Amygdala (tissue), 56 donors: ENCODE results near the gene OTOG.

Experiments used
- DNase-seq, 56 donors: peaks; one replicate each; lab custom pipeline; 2025; lab: John Stamatoyannopoulos, UW

OTOG gene, protein sequence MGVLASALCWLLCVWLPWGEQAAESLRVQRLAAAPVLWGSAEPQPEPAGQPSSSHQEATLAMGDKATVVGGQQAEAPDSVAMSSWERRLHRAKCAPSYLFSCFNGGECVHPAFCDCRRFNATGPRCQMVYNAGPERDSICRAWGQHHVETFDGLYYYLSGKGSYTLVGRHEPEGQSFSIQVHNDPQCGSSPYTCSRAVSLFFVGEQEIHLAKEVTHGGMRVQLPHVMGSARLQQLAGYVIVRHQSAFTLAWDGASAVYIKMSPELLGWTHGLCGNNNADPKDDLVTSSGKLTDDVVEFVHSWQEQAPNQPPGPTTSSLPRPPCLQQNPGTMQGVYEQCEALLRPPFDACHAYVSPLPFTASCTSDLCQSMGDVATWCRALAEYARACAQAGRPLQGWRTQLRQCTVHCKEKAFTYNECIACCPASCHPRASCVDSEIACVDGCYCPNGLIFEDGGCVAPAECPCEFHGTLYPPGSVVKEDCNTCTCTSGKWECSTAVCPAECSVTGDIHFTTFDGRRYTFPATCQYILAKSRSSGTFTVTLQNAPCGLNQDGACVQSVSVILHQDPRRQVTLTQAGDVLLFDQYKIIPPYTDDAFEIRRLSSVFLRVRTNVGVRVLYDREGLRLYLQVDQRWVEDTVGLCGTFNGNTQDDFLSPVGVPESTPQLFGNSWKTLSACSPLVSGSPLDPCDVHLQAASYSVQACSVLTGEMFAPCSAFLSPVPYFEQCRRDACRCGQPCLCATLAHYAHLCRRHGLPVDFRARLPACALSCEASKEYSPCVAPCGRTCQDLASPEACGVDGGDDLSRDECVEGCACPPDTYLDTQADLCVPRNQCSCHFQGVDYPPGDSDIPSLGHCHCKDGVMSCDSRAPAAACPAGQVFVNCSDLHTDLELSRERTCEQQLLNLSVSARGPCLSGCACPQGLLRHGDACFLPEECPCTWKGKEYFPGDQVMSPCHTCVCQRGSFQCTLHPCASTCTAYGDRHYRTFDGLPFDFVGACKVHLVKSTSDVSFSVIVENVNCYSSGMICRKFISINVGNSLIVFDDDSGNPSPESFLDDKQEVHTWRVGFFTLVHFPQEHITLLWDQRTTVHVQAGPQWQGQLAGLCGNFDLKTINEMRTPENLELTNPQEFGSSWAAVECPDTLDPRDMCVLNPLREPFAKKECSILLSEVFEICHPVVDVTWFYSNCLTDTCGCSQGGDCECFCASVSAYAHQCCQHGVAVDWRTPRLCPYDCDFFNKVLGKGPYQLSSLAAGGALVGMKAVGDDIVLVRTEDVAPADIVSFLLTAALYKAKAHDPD (N-terminal part only)

DNA sequence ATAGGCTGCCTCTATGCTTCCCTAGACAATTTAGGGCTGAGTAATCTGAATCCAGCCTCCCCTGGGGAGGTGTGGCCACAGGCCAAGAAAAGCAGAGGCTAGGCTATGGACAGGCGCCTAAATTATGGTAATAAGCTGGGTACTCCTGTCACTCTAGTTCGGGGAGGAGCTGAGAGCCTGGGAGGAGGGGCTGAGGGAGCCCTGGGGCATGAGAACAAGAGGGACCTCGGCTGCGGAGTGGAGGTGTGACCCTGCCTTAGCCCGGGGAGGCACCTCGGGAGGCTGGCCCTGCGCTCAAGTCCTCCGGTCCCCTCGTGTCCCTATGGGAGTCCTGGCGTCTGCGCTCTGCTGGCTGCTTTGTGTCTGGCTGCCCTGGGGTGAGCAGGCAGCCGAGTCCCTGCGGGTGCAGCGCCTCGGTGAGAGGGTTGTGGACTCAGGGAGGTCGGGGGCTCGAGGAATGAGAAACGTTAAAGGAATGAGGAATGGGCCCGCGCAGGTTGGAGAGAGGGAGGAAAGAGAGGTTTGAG lies at the start of gene OTOG:
Gene OTOG, plus strand, starts transcription at position 209 of the 527 bp plus-strand sequence. Its CDS starts 114 bp downstream, at position 323.
- DNase-seq: no peak

DNA sequence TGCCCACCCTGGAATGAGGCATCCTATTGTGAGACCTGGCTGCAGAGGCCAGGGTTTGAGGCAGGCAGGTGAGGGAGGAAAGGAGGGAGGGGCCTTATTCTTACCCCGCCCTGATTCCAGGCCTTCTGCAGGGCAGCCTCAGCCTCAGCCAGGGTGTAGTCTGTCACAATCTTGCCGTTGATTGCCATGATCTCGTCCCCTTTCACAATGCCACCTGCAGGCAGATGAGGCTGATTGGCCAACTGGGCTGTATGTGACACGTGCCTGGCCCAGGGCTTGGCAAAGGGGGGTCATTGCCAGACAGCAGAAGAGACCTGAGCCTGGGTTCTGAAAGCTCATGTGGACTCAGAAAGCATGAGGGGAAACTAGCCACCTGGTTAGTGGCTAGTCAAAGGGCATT lies 49.0 kb upstream of the OTOG start:
- no peak for DNase-seq

DNA sequence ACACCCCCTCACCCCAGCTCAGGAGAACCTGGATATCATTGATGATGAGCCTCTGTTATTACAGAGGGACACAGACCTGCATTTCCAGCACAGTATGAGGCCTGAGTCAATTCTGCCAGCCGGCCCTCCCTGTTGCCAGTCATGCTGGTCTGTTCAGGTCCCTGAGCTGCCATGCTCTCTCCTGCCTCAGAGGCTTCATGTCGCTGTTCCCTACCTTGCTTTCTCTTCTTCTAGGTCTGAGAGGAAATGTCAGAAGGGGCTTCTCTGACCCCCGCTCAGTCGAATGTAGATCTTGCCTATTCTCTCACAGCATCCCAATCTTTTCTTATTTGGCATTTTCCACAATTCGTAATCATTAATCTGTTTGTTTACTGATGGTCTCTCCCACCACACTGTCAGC lies 48.6 kb upstream of the OTOG start:
- DNase-seq: no peak

- no peak for DNase-seq
Measured at GRCh38 chr11:17500673-17501072, 46.4 kb upstream of the OTOG start.

DNA sequence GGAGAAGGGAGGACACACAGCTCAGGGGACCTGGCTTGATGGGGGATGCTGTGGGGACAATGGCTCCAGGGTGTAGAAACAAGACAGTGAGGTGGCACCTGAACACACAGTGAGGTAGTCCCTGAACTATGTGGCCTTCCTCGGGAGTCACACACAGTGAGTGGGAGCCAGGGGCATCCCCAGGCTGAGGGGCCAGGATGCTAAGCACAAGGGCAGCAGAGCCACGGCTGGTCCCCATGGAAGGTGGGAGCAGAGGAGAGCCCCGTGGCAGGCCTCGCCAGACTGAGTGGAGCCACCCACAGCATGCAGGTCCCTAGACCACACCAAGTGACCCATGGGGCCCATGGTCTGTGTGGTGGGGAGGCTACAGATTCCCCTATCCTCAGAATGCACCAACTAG lies 44.4 kb upstream of the OTOG start:
- DNase-seq: no peak

GRCh38 chr11:17504330-17505107 lies 42.5 kb upstream of the OTOG start:
- peak in 53 of 56 donors; percentile 9 to 83 (median 53) for DNase-seq

DNA sequence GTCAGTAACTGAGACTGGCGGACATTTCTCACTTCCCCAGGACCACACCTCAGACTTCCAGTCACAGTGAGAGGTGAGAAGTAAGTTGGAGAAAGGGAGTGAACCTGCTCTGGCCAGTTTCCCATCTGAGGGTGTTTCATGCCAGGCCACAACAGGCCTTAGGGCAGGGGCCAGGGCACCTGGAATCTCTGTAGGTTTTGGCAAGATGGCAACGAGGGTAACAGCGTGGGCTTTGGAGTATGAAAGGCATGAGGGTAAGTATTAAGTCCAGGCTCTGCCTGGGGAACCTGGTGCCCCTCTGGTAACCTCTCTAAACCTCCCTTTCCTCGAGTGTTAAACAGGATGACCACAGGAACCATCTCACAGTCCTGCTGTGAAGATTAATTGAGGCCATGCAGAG lies 41.9 kb upstream of the OTOG start:
- no peak for DNase-seq

DNA sequence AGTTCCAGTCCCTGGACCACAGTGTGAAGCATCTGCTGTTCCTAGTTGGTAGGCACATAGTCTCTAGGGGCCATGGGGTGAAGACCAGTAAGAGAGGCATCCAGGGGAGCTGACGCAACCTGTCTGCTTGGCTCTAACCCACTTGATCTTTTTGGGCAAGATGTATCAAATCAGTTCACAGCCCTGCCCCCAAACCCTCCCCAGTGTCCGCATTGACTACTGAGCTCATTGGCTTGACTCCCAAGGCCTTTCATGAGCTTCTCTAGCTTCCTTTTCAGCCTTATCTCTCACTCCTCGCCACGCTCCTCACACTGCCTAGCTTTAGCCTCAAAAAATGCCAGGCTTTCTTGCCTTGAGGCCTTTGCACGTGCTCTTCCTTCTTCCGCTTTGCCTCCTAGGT lies 40.7 kb upstream of the OTOG start:
- DNase-seq: no peak

DNA sequence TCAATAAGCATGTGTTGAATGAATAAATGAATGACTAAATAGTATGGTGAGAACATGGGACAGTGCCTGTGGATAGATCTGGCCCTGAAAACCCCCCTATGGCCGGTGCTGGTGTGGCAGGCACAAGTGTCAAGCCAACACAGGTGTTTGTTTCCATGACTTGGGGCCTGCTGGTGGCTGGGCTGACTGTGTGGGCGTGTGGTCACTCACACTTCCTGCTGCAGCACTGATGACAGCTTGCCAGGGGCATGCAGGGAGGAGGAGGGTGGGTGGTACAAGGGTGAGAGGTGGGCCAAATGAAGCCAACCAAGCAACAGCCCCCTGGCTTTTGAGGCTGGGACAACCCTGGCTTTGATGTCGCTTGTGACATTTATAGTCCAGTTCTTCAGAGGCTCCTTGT lies 40.1 kb upstream of the OTOG start:
- DNase-seq: no peak

DNA sequence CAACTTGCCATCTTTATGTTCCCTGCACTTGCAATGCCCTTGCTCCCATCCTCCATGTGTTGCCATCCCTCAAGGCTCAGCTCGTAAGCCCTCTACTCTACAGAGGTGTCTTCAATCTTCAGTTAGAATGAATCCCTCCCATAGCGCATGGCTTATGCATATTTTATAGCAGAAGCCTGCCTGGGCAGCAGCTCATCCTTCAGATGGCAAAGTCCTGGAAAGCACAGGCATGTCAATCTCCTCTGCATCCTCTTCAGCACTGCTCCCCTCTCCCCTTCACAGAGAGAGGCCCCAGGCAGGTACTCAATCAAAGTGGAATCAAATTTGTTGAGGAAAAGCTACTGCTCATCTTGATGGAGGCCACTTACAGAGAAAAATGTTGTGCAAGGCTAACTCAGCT lies 39.3 kb upstream of the OTOG start:
- no peak for DNase-seq

DNA sequence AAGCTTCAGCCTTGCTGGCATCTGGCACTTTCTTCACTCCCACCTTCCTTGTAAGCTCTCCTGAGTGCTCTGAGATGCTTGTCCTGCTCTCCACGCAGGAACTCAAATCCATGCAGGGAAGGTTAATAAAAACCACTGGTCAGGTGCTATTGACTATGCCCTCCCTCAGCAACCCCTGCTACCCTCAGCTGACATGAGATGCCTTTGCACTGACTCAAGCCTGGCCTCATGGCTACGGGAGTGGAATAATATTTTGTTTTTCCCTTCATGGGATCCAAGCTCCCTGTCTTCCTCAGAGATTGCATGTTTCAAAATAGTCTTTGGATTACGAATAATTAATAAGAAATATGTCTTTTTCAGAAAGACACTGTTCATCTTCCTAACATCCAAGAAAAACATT lies 38.8 kb upstream of the OTOG start:
- no peak for DNase-seq

GRCh38 chr11:17508791-17509190 lies 38.3 kb upstream of the OTOG start:
- DNase-seq: no peak

GRCh38 chr11:17510507-17511206 lies 36.4 kb upstream of the OTOG start:
- DNase-seq: no peak

DNA sequence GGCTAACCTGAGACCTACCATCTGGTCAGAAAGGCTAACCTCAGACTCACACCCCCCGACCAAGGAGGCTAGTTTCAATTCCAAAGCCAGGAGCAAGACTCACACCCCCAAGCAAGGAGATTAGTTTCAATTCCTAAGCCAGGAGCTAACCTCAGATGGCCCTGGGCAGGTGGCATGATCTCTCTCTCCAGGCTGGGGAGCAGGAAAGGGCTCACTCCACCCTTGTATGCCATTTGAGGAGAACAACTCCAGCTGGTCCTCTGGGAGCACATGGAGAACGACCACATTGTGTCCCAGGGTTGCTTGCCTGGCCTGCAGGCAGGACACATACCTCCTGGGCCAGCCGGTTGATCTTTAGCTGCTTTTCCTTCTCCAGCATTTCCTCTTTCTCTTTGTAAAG lies 35.5 kb upstream of the OTOG start:
- no peak for DNase-seq

- no peak for DNase-seq
Measured at GRCh38 chr11:17512101-17512500, 35.0 kb upstream of the OTOG start.

DNA sequence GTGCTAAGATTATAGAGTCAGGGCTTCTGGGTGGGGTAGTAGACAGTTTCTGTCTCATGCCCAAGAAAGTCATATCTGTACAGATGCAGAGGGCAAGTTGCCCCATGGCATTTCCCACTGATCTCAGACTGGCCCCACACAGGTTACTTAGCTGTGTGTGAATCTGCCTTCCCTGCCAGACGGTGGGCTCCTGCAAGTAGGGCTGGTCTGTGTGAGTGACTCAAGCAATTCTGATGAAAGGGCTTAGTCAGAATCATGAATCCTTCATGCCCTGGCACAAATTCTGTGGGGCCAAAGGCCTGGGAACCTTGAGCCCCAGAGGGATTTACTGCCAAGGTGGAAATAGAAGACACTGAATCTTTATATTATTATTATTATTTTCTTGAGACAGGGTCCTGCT lies 33.2 kb upstream of the OTOG start:
- DNase-seq: no peak

DNA sequence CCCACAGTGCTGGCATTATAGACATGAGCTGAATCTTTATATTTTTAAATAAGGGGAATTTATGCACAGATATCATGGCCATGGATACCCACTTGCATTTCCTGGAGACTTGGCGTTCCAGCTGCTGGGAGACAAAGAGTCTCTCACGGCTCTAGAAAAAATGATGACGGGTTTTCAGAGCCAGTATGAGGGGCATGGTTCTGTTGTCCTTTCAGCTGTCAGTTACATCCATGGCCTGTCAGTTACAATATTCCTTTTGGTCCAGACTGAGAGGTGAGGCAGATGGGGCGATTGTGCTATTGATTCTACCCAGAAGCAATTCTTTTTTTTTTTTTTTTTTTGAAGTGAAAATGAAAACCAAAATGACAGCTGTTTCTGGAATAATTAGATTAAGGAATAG lies 32.6 kb upstream of the OTOG start:
- no peak for DNase-seq

DNA sequence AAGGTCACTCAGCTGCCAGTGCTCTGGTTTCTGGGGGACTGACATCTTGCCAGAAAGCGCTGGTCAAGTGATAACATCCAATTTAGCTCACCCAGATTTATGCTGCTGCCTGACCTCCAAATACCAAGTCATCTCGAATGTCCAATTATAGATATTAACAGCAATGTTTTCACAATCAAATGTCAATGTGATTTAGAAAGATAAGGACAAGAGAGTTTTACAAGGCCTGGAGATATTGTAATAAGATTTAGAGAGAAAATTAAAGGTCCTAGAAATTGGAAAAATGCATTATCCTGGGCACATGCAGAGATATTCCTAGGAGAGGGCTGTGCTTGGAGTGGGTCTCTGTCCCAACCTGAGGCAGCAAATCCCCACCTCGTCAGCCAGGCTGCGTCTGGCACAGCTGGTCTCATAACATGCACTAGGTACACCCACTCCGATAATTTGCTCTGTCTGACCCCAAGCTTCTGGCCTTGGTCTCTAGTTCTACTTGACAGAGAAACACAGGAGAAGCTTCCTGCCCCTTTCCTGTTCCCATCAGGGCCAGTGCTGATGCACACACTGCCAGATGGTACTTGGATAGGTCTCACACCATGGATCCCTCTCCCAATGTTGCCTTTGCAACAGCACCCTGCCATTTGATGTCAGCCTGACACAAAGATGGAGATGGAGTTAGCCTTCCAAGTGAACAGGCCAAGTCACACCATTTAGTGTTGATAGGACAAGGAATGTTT lies 31.4 kb upstream of the OTOG start:
- DNase-seq: no peak
